Gastroesophageal sphincter (tissue), 3 donors: ENCODE measurements around the gene NHP2.

ENCODE experiments used
- EP300 ChIP-seq: sonication (generic); formaldehyde crosslinking; IDR thresholded peaks from one replicate; pipeline ENCODE4 v1.6.1; 2017; ENCODE audit warnings: antibody characterized with exemption, mild to moderate bottlenecking
- POLR2A ChIP-seq, 2 donors: fragments of 450-650 bp; IDR thresholded peaks; one replicate each; pipeline ENCODE4 v1.6.1; 2017; ENCODE audit warnings: antibody characterized with exemption in 2 of 2, mild to moderate bottlenecking in 2 of 2, moderate library complexity in 1 of 2
- POLR2AphosphoS5 ChIP-seq: sonication (generic); formaldehyde crosslinking; IDR thresholded peaks from one replicate; pipeline ENCODE4 v1.6.1; 2017; ENCODE audit warnings: antibody characterized with exemption
- TF ChIP-seq, protein P1 (sequence below), 4 experiments: fragments of 200-600 bp in 2 of 4; fragments of 450-650 bp in 2 of 4; sonication (generic) in 1 of 4; IDR thresholded peaks; one replicate each; pipeline ENCODE4 v1.5.1; 2017 to 2019; ENCODE audit warnings: antibody characterized with exemption in 4 of 4, mild to moderate bottlenecking in 2 of 4, moderate library complexity in 2 of 4

DNA sequence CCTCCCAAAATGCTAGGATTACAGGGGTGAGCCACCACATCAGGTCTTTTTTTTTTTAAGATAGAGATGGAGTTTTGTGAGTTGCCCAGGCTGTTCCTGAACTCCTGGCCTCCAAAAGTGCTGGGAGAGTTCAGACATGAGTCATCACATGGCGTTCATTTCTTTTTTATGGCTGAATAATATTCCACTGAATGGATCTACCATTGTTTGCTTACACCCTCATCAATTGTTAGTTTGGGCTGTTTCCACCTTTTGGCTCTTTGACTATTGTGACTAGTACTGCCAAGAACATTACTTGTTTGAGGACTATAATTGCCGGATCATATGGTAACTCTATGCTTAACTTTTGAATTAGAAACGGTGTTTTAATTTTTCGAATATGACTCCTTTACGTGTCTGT, 41.1 kb downstream of the NHP2 start:
- TF ChIP-seq, protein P1, sequence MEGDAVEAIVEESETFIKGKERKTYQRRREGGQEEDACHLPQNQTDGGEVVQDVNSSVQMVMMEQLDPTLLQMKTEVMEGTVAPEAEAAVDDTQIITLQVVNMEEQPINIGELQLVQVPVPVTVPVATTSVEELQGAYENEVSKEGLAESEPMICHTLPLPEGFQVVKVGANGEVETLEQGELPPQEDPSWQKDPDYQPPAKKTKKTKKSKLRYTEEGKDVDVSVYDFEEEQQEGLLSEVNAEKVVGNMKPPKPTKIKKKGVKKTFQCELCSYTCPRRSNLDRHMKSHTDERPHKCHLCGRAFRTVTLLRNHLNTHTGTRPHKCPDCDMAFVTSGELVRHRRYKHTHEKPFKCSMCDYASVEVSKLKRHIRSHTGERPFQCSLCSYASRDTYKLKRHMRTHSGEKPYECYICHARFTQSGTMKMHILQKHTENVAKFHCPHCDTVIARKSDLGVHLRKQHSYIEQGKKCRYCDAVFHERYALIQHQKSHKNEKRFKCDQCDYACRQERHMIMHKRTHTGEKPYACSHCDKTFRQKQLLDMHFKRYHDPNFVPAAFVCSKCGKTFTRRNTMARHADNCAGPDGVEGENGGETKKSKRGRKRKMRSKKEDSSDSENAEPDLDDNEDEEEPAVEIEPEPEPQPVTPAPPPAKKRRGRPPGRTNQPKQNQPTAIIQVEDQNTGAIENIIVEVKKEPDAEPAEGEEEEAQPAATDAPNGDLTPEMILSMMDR (IDR thresholded peaks at IDR 0.05): no peak
- TF ChIP-seq POLR2A (IDR thresholded peaks at IDR 0.05) (no peak), POLR2AphosphoS5 (no peak), EP300 (no peak)
